Pancreas (tissue), 10 donors: ENCODE data around the gene FOXM1. TPM values are rescaled to one million over a fixed set of nuclear protein-coding genes. Genes with fewer than 3 reads are reported as not detected.

Experiments used
- ATAC-seq, 4 donors: fragments of 200-7000 bp; cut with Tn5 transposase; one replicate each; pipeline versions ENCODE4 v1.8.0 to v1.9.1; 2020; ENCODE audit warnings: mild to moderate bottlenecking in 4 of 4, moderate library complexity in 4 of 4
- DNase-seq, 6 donors: peaks; one replicate each; pipeline ENCODE4 v3.0.0-alpha.2; 2020
- FAIRE-seq: peaks from 2 replicates; lab custom pipeline; 2012; peaks lifted over from hg19 to GRCh38; lab: Jason Lieb, UNC
- H3K27ac ChIP-seq, 4 donors: fragments of 200-600 bp; sonication (generic); 1 replicate in 3 of 4; 2 replicates in 1 of 4; pipeline versions ENCODE4 v1.5.0 to v1.8.0; 2020
- H3K27me3 ChIP-seq, 4 donors: fragments of 200-600 bp; one replicate each; pipeline ENCODE4 v1.8.0; 2021
- H3K36me3 ChIP-seq, 3 donors: fragments of 200-600 bp; sonication (generic) in 1 of 3; one replicate each; pipeline versions ENCODE4 v1.5.0 to v1.8.0; 2020 to 2021
- H3K4me1 ChIP-seq, 3 donors: fragments of 200-600 bp; one replicate each; pipeline ENCODE4 v1.8.0; 2021
- H3K4me3 ChIP-seq, 4 donors: fragments of 200-600 bp; sonication (generic) in 2 of 4; one replicate each; pipeline versions ENCODE4 v1.5.0 to v1.8.0; 2020 to 2021
- H3K9me3 ChIP-seq, 4 donors: fragments of 200-600 bp; one replicate each; pipeline ENCODE4 v1.8.0; 2021
- WGBS, 2 donors: extraction: QIAGEN DNeasy Blood & Tissue Kit; methylation state at CpG; one replicate each; pipeline ENCODE4 v1.1.7; 2013; 5-methylcytosine and 5-hydroxymethylcytosine counted together
- intact Hi-C, 3 donors: fragments of 100-400 bp; cut with DNase I; formaldehyde crosslinking; loops; one replicate each; pipeline versions ENCODE4 v1.11.1 to v1.14.2; 2022
- polyA plus RNA-seq, 2 donors: library from polyadenylated mRNA; stranded (reverse); fragments of 200-250 nt; gene quantifications; one replicate each; pipeline ENCODE4 v1.2.3, GENCODE V29; 2013
- total RNA-seq, 6 donors: library from RNA; stranded (reverse); fragmentation: NEBNext Ultra II Directional in 4 of 6; extraction: Animal tissue kit (Norgen Biotek cat#: 25700) in 4 of 6; gene quantifications; one replicate each; pipeline versions ENCODE4 v1.2.1 to v1.2.4, GENCODE V29; 2021 to 2023
- TF ChIP-seq, protein P1 (sequence below), 4 donors: fragments of 200-600 bp; sonication (generic) in 3 of 4; IDR thresholded peaks; one replicate each; pipeline versions ENCODE4 v1.5.0 to v1.8.0; 2021; ENCODE audit warnings: antibody characterized with exemption in 4 of 4
- donor health status: healthy with polysubstance abuse.
- donor health status: DM: no; HTN: no; CAD: no; lungs with moderate emphysema.
- donor health status: DM: no; HTN: no; CAD: no.
- donor health status: control.
- donor health status: control.
- donor health status: Bipolar disorder and iron deficiency.
- donor health status: DM: yes; HTN: yes; CAD: no.
- donor health status: DM: no; HTN: no; CAD: no.
- donor health status: DM: no; HTN: no; CAD: no.
- donor health status: DM: yes; HTN: yes; CAD: no.

The FOXM1 gene
- total and polyA plus RNA-seq, 8 donors, result 0.12 to 1.5 (median 0.60) TPM; not detected in 1

DNA sequence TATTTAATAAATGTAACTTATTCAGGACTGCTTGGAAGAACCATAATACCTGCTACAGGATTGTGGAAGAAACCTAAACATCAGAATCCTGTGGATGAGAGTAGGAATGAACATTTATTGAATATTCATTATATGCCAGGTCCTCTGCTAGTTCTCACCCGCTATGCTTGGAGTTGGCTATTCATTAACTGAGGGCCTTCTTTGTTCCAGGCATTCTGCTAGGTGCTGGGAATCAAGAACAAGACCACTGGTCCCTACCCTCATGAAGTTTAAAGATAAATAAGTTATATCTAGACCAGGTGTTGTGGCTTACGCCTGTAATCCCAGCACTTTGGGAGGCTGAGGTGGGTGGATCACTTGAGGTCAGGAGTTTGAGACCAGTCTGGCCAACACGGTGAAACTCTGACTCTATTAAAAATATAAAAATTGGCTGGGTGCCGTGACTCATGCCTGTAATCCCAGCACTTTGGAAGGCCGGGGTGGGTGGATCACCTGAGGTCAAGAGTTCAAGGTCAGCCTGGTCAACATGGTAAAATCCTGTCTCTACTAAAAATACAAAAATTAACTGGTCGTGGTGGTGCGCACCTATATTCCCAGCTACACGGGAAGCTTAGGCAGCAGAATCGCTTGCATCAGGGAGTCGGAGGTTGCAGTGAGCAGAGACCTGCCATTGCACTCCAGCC lies 9.9 kb upstream of the FOXM1 start:
- TF ChIP-seq, protein P1, sequence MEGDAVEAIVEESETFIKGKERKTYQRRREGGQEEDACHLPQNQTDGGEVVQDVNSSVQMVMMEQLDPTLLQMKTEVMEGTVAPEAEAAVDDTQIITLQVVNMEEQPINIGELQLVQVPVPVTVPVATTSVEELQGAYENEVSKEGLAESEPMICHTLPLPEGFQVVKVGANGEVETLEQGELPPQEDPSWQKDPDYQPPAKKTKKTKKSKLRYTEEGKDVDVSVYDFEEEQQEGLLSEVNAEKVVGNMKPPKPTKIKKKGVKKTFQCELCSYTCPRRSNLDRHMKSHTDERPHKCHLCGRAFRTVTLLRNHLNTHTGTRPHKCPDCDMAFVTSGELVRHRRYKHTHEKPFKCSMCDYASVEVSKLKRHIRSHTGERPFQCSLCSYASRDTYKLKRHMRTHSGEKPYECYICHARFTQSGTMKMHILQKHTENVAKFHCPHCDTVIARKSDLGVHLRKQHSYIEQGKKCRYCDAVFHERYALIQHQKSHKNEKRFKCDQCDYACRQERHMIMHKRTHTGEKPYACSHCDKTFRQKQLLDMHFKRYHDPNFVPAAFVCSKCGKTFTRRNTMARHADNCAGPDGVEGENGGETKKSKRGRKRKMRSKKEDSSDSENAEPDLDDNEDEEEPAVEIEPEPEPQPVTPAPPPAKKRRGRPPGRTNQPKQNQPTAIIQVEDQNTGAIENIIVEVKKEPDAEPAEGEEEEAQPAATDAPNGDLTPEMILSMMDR (IDR thresholded peaks at IDR 0.05), result no peak
- ATAC-seq, result no peak
- H3K27me3 ChIP-seq, result no peaks in the 10 kb centered on the region
- no peak overlapping the region for H3K4me3 ChIP-seq
- no peaks in the 10 kb centered on the region for H3K4me1 ChIP-seq
- no peaks in the 10 kb centered on the region for H3K36me3 ChIP-seq
- no peak for FAIRE-seq
- DNase-seq, result no peak
- no peak overlapping the region for H3K27ac ChIP-seq
- no peaks in the 10 kb centered on the region for H3K9me3 ChIP-seq
- intact Hi-C loops, result loop anchor here in 1 of 3 donors (5.0 kb wide), 1 partner anchor 150 kb away; no protein-coding TSS in a partner anchor
- 63 to 71% methylated on average over 10 of the region's 10 CpGs for WGBS, 2 donors

DNA sequence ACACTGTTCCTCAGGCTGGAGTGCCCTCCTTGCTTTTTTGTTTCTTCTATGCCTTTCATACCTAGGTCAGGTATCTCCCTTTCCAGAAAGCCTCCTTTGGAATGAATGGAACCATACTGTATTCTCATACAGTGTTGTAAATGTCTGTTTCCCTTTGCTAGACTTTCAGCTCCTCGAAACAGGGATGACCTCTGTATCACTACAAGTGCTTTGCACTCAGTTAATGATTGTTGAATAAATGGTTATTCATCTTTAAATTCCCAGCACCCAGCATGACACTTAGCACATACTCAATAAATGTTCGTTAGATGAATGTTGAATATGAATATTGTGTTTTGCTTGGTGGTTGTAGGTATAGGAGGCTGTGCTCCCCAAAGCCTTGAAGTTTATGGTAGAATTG lies 7.8 kb upstream of the FOXM1 start:
- H3K27me3 ChIP-seq, result no peaks in the 10 kb centered on the region
- TF ChIP-seq, protein P1 (IDR thresholded peaks at IDR 0.05), result no peak
- WGBS, 2 donors, result 40 to 43% methylated on average over 2 of the region's 2 CpGs
- DNase-seq (no peak), ATAC-seq (peak in 1 of 4 donors; percentile 9), FAIRE-seq (no peak)
- H3K36me3 ChIP-seq, result no peaks in the 10 kb centered on the region
- H3K4me1 ChIP-seq, result no peaks in the 10 kb centered on the region
- no peak overlapping the region for H3K4me3 ChIP-seq
- H3K9me3 ChIP-seq, result no peaks in the 10 kb centered on the region
- H3K27ac ChIP-seq, result no peak overlapping the region
- intact Hi-C loops, result loop anchor here in 1 of 3 donors (5.0 kb wide), 1 partner anchor 152 kb away; no protein-coding TSS in a partner anchor

- no peak overlapping the region for H3K4me3 ChIP-seq
- H3K4me1 ChIP-seq, result peaks cover 0 to 6% (median 0%) of the 10 kb centered on the region in 3 donors
- FAIRE-seq, result no peak
- no peaks in the 10 kb centered on the region for H3K9me3 ChIP-seq
- H3K36me3 ChIP-seq, result no peaks in the 10 kb centered on the region
- no peak for ATAC-seq
- intact Hi-C loops, result no loop called here
- TF ChIP-seq, protein P1 (IDR thresholded peaks at IDR 0.05), result no peak
- H3K27me3 ChIP-seq, result no peaks in the 10 kb centered on the region
- H3K27ac ChIP-seq, result no peak overlapping the region
- WGBS, 2 donors, result 95 to 96% methylated on average over 3 of the region's 3 CpGs
- DNase-seq, result no peak
Observed at GRCh38 chr12:2879853-2880252, 2.9 kb upstream of the FOXM1 start.

GRCh38 chr12:2877953-2878732 lies 1.2 kb upstream of the FOXM1 start:
- peak overlapping the region in 3 of 4 donors; percentile 71 to 91 (median 79) for H3K27ac ChIP-seq
- intact Hi-C loops, result no loop called here
- H3K4me3 ChIP-seq, result peak overlapping the region; percentile 54 to 93 (median 84)
- DNase-seq (no peak), ATAC-seq (peak in 3 of 4 donors; percentile 8 to 24 (median 13)), FAIRE-seq (no peak)
- no peaks in the 10 kb centered on the region for H3K9me3 ChIP-seq
- no peaks in the 10 kb centered on the region for H3K36me3 ChIP-seq
- H3K4me1 ChIP-seq, result peaks cover 0 to 6% (median 0%) of the 10 kb centered on the region in 3 donors
- TF ChIP-seq, protein P1 (IDR thresholded peaks at IDR 0.05), result no peak
- H3K27me3 ChIP-seq, result no peaks in the 10 kb centered on the region
- WGBS, 2 donors, result 46 to 48% methylated on average over 16 of the region's 16 CpGs
